ENCODE measurements around the gene EPS8L2. TPM values are rescaled to one million over a fixed set of nuclear protein-coding genes. Genes with fewer than 3 reads are reported as not detected.

EPS8L2 gene
- total RNA-seq, 1 experiment from 2014 or later: 92.8 TPM

DNA sequence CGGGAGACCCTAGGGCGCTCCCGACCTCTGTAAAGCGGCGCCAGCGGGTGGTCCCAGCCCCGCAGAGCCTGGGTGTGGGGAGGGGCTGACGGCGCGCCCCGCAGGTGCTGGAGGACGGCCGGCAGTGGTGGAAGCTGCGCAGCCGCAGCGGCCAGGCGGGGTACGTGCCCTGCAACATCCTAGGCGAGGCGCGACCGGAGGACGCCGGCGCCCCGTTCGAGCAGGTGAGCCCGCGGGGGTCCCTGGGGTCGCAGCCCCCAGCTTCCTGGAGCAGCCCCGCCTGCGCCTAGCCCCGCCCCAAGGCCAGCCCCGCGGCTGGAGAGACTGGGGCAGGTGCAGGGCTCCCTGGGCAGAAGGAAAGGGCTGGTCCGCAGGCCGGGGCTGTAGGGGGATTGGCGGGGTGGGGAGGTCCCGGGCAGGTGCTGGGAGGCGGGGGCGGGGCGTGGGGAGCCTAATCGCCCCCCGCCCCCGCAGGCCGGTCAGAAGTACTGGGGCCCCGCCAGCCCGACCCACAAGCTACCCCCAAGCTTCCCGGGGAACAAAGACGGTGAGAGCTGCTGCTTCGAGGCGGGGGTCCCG, 19.7 kb downstream of the EPS8L2 start:
- H2BK15ac ChIP-seq (ENCODE audit: low read depth, low read length): no peak overlapping the region
- H4K20me1 ChIP-seq (ENCODE audit: control insufficient read depth, insufficient read depth, insufficient read length): no peaks in the 10 kb centered on the region
- no peak overlapping the region for H2AK5ac ChIP-seq (ENCODE audit: insufficient read length, low read length)
- H3K27me3 ChIP-seq (ENCODE audit: insufficient read depth, low read length): no peaks in the 10 kb centered on the region
- DNase-seq: peak; percentile 67
- H2BK120ac ChIP-seq (ENCODE audit: low read depth, low read length, poor library complexity, severe bottlenecking): no peak overlapping the region
- H3K79me1 ChIP-seq (ENCODE audit: insufficient read depth, low read depth, low read length, poor library complexity, severe bottlenecking): no peaks in the 10 kb centered on the region
- H3K56ac ChIP-seq (ENCODE audit: insufficient read length, low read depth, low read length): no peak overlapping the region
- TF ChIP-seq, protein P1, sequence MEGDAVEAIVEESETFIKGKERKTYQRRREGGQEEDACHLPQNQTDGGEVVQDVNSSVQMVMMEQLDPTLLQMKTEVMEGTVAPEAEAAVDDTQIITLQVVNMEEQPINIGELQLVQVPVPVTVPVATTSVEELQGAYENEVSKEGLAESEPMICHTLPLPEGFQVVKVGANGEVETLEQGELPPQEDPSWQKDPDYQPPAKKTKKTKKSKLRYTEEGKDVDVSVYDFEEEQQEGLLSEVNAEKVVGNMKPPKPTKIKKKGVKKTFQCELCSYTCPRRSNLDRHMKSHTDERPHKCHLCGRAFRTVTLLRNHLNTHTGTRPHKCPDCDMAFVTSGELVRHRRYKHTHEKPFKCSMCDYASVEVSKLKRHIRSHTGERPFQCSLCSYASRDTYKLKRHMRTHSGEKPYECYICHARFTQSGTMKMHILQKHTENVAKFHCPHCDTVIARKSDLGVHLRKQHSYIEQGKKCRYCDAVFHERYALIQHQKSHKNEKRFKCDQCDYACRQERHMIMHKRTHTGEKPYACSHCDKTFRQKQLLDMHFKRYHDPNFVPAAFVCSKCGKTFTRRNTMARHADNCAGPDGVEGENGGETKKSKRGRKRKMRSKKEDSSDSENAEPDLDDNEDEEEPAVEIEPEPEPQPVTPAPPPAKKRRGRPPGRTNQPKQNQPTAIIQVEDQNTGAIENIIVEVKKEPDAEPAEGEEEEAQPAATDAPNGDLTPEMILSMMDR (conservative IDR thresholded peaks at IDR 0.05): no peak
- H4K8ac ChIP-seq (replicated peaks; ENCODE audit: insufficient read length, low read depth, low read length): no peak overlapping the region
- no peak overlapping the region for H2BK12ac ChIP-seq (ENCODE audit: insufficient read length, low read depth, low read length)
- H2BK20ac ChIP-seq (ENCODE audit: low read depth, low read length, poor library complexity, severe bottlenecking): no peak overlapping the region
- no peak overlapping the region for H3K9ac ChIP-seq (ENCODE audit: extremely low read depth, insufficient read length, low read length)
- peak overlapping the region; percentile 27 for H3K4me2 ChIP-seq (ENCODE audit: insufficient read depth, insufficient read length, low read length)
- H3K14ac ChIP-seq (ENCODE audit: insufficient read depth, low read length): no peak overlapping the region; the same call in 1 of the 2 replicates
- H4K5ac ChIP-seq (ENCODE audit: insufficient read length, low read depth, low read length): no peak overlapping the region
- H2AFZ ChIP-seq (ENCODE audit: low read length): no peak overlapping the region
- no peaks in the 10 kb centered on the region for H3K79me2 ChIP-seq (ENCODE audit: insufficient read depth, low read length)
- no peak overlapping the region for H3K4ac ChIP-seq (ENCODE audit: low read depth, low read length)
- H3K4me3 Mint-ChIP-seq: peak overlapping the region; percentile 61 to 72; a peak in 4 of 5 replicates
- peaks cover 0 to 8% (median 0%) of the 10 kb centered on the region in 3 experiments; a peak in 2 of 7 replicates for H3K36me3 Mint-ChIP-seq (ENCODE audit: insufficient read depth in 1 of 3, low read depth in 3 of 3)
- peaks cover 7% of the 10 kb centered on the region for H3K23me2 ChIP-seq (ENCODE audit: insufficient read length, low read depth, low read length, poor library complexity, severe bottlenecking)
- no peaks in the 10 kb centered on the region for H3K9me3 ChIP-seq (ENCODE audit: control insufficient read depth, low read depth, low read length)
- no peak overlapping the region for H3T11ph ChIP-seq (ENCODE audit: low read length)
- H3K9me3 Mint-ChIP-seq: no peaks in the 10 kb centered on the region
- peaks cover 5 to 19% of the 10 kb centered on the region in 2 experiments; a peak in 3 of 4 replicates for H3K4me1 Mint-ChIP-seq
- no peak overlapping the region for H2BK5ac ChIP-seq (ENCODE audit: insufficient read length, low read length)
- H3K27ac Mint-ChIP-seq: no peak overlapping the region
- H3K27ac ChIP-seq (ENCODE audit: insufficient read length, low read depth, low read length): no peak overlapping the region
- no peak overlapping the region for H3K23ac ChIP-seq (ENCODE audit: insufficient read length, low read depth, low read length)
- H3K18ac ChIP-seq (ENCODE audit: insufficient read length, low read depth, low read length): no peak overlapping the region
- H3K4me1 ChIP-seq (ENCODE audit: insufficient read depth, low read length): no peaks in the 10 kb centered on the region
- no peaks in the 10 kb centered on the region for H3K27me3 Mint-ChIP-seq (ENCODE audit: low read depth)
- WGBS (ENCODE audit: extremely low coverage, insufficient read length, low lambda C conversion rate): no CpG with 5 or more reads among the region's 53 CpGs
- H4K91ac ChIP-seq (ENCODE audit: insufficient read length, low read depth, low read length): no peak overlapping the region
